RWPE1 (cell line): ENCODE measurements around the gene SYNPO2.
"Not testable (repeated sequence)": the region's sequence is repeated elsewhere in the genome, so short reads cannot be mapped to it uniquely, and the experiment has no call there.

Source experiments
- CTCF ChIA-PET: fragments of 350-600 bp; sonication (Branson Sonifier 250); formaldehyde crosslinking; extraction: SDS; loops from one replicate; lab custom pipeline; 2021; lab: Yijun Ruan, JAX
- POLR2A ChIA-PET: fragments of 400-600 bp; formaldehyde crosslinking; extraction: SDS; loops from one replicate; lab custom pipeline; 2020; ENCODE audit warnings: antibody characterized with exemption; ENCODE audit not compliant: low non-redundant PET; lab: Yijun Ruan, JAX
- DNase-seq: peaks from one replicate; pipeline ENCODE4 v3.0.0; 2012; ENCODE audit warnings: low spot score
- H3K27ac ChIP-seq: fragments of 450-650 bp; 2 replicates; pipeline ENCODE4 v1.5.1; 2017
- TF ChIP-seq, protein P1 (sequence below): fragments of 450-650 bp; conservative IDR thresholded peaks from 2 replicates; pipeline ENCODE4 v1.5.1; 2017; ENCODE audit warnings: low read depth, mild to moderate bottlenecking

Gene SYNPO2

DNA sequence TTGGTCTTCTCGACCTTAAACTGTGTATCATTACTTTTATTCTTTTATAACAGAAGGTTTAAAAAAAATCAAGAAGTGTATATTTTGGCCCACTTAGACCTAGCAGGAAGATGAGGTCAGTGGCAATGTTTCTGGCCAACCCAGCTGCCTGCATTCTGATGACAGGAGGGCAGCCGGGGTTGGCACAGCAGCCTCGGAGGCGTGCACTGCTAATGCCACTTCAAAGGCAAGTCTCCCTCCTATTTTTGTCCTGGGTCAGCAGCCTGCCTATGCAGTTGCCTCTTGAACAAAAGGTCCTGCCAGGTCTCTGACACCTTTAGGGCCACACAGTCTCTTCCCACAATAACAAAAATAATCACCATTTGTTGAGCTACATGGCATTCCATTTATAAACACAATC lies 157.6 kb downstream of the SYNPO2 start:
- H3K27ac ChIP-seq = no peak overlapping the region
- POLR2A ChIA-PET = no interaction called here
- TF ChIP-seq, protein P1, sequence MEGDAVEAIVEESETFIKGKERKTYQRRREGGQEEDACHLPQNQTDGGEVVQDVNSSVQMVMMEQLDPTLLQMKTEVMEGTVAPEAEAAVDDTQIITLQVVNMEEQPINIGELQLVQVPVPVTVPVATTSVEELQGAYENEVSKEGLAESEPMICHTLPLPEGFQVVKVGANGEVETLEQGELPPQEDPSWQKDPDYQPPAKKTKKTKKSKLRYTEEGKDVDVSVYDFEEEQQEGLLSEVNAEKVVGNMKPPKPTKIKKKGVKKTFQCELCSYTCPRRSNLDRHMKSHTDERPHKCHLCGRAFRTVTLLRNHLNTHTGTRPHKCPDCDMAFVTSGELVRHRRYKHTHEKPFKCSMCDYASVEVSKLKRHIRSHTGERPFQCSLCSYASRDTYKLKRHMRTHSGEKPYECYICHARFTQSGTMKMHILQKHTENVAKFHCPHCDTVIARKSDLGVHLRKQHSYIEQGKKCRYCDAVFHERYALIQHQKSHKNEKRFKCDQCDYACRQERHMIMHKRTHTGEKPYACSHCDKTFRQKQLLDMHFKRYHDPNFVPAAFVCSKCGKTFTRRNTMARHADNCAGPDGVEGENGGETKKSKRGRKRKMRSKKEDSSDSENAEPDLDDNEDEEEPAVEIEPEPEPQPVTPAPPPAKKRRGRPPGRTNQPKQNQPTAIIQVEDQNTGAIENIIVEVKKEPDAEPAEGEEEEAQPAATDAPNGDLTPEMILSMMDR = no peak
- DNase-seq = no peak
- CTCF ChIA-PET = no interaction called here

DNA sequence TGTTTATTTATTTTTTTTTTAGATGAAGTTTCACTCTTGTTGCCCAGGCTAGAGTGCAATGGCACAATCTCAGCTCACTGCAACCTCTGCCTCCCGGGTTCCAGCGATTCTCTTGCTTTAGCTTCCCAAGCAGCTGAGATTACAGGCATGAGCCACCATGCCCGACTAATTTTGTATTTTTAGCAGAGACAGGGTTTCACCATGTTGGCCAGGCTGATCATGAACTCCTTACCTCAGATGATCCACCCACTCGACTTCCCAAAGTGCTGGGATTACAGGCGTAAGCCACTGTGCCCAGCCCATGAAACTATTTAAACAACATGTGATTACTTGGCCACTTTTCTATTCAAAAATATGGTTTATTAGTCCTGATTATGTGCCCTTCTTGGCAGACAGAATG lies 158.4 kb downstream of the SYNPO2 start:
- DNase-seq, POLR2A ChIA-PET, CTCF ChIA-PET, H3K27ac ChIP-seq: not testable (repeated sequence)

DNA sequence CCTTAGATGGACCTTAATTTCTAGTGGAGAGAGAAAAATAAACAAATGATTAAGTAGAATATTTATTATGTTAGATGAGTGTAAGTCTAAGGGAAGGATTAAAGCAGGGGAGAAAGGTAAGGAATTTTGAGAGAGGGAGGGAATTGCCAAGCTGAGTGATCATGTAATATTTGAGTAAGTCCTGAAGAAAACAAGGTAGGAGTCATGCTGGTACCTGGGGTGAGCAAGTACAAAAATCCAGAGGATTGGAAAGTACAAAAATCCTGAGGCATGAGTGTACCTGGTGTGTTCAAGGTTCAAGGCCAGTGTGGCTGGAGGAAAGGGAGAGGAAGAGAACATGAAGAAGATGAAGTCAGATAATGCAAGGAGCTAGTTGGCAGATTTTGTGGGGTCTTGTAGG lies 159.8 kb downstream of the SYNPO2 start:
- no peak overlapping the region for H3K27ac ChIP-seq
- POLR2A ChIA-PET = no interaction called here
- DNase-seq = no peak
- TF ChIP-seq, protein P1 = no peak
- CTCF ChIA-PET = interaction anchor here (0.7 kb wide), 1 partner anchor 284 kb away, joined by 3 read pairs; no protein-coding TSS in a partner anchor

DNA sequence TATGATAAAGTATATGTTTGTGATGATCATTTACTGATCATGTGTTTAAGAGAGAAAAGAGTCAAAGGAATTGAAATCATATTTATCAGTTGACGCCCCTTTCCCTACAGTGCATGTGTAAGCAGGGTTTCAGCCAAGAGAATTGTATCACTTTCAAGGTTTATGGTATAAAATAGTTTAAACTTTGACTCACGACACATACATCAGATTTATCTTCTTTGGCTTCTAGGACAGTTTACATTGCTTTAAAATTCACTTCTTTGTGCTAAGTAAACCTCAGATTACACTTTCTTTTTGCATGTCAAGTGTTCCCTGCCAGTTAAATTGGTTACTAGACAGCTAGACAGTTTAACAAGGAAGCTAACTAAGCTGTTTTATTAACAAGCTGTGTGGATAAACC lies 160.7 kb downstream of the SYNPO2 start:
- H3K27ac ChIP-seq = no peak overlapping the region
- DNase-seq = no peak
- ChIA-PET POLR2A (no interaction called here), CTCF (interaction anchor here (0.7 kb wide), 1 partner anchor 285 kb away, joined by 3 read pairs; no protein-coding TSS in a partner anchor)
- TF ChIP-seq, protein P1 = no peak

DNA sequence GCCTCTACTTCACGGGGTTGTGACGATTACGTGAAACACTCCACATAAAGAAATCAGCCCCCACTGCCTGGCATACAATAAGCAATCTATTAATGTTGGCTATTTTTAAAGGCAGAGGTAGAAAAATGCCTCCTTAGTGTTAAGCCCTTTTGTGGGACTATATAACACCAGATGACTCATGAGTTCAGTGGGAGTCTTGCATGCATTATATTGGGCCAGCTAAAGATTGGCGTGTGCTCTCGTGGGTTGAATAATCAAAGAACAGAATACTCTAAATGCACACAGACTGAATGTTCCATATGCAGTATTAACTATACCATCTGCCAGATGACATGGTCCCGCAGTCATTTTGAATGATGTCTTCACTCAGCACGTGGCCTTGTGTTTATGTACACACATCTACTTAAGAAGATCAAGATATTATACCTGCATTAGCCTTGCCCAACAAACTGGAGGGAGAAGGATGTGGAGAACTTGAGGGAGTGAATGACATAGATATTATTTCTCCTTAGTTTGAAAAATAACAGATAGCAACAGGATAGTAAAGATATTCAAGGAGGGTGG lies 162.0 kb downstream of the SYNPO2 start:
- CTCF ChIA-PET = no interaction called here
- TF ChIP-seq, protein P1 = no peak
- no peak overlapping the region for H3K27ac ChIP-seq
- DNase-seq = no peak
- POLR2A ChIA-PET = no interaction called here

DNA sequence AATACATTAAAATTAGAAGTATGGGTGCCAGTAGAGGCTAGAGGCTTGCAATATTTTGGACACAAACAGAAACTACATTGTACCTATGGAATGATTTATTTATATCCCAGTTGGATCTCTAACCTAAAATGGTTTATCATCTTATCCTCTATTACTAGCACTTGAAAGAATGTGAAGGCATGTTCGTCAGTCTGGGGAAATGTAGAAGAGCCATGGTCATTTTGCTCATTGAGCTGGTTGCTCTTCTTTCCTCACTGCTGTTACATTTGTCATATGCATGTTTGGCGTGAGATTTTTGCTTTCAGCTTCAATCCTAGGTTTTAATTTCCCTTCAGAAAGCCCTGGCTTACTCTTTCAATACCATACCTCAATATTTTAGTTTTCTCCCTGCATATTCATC lies 164.6 kb downstream of the SYNPO2 start:
- TF ChIP-seq, protein P1 = no peak

DNA sequence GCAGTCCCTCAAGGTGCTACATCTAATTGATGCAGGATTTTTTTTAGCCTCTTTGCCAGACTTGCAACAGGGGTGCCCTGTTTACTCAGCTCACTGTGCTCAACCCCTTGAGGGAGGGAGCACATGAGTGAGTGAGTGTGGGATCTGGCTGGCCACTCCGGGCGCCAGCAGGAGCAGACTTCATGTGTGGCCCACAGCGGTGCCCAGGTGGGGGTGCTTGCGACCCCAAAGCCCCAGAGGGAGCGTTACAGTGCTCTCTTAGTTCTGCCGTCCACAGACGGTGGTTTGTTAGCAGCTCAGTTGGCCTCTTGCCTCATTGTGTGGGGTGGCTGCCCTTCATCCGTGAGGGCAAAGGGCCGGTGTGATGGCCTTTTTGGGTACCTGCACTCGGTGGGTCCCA lies 165.3 kb downstream of the SYNPO2 start:
- POLR2A ChIA-PET = no interaction called here
- DNase-seq = no peak
- H3K27ac ChIP-seq = no peak overlapping the region
- CTCF ChIA-PET = interaction anchor here (0.6 to 1.0 kb wide), 2 partner anchors 10 to 16 kb away, joined by 3 read pairs; no protein-coding TSS in a partner anchor
- TF ChIP-seq, protein P1 = no peak

More for the DNA sequence above, 164.6 kb downstream of the SYNPO2 start:
- no peak for DNase-seq
- H3K27ac ChIP-seq = no peak overlapping the region
- CTCF ChIA-PET = interaction anchor here (1.0 kb wide), 1 partner anchor 15 kb away, joined by 3 read pairs; no protein-coding TSS in a partner anchor
- POLR2A ChIA-PET = no interaction called here
